ENCODE data around the gene OPCML. TPM values are rescaled to one million over a fixed set of nuclear protein-coding genes. Genes with fewer than 3 reads are reported as not detected.

Gene OPCML
- total RNA-seq, 1 donor from 2014 or later, result not detected

- DNase-seq (ENCODE audit: low spot score in 2 of 2), result no peak
- no peaks in the 10 kb centered on the region for H3K36me3 ChIP-seq
- H3K9me3 ChIP-seq, result no peaks in the 10 kb centered on the region
- no peak overlapping the region for H3K27ac ChIP-seq
- H3K4me1 ChIP-seq, result no peaks in the 10 kb centered on the region
- no peak overlapping the region for H3K4me3 ChIP-seq
- TF ChIP-seq, protein P1, sequence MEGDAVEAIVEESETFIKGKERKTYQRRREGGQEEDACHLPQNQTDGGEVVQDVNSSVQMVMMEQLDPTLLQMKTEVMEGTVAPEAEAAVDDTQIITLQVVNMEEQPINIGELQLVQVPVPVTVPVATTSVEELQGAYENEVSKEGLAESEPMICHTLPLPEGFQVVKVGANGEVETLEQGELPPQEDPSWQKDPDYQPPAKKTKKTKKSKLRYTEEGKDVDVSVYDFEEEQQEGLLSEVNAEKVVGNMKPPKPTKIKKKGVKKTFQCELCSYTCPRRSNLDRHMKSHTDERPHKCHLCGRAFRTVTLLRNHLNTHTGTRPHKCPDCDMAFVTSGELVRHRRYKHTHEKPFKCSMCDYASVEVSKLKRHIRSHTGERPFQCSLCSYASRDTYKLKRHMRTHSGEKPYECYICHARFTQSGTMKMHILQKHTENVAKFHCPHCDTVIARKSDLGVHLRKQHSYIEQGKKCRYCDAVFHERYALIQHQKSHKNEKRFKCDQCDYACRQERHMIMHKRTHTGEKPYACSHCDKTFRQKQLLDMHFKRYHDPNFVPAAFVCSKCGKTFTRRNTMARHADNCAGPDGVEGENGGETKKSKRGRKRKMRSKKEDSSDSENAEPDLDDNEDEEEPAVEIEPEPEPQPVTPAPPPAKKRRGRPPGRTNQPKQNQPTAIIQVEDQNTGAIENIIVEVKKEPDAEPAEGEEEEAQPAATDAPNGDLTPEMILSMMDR (IDR thresholded peaks at IDR 0.05), result no peak
- H3K27me3 ChIP-seq, result no peaks in the 10 kb centered on the region
- intact Hi-C loops (cut with DNase I), result no loop called here
Measured at GRCh38 chr11:132872211-132872610, 660.1 kb downstream of the OPCML start.

- no peaks in the 10 kb centered on the region for H3K4me1 ChIP-seq
- H3K4me3 ChIP-seq, result no peak overlapping the region
- H3K27me3 ChIP-seq, result no peaks in the 10 kb centered on the region
- TF ChIP-seq, protein P1 (IDR thresholded peaks at IDR 0.05), result no peak
- no peak for DNase-seq (ENCODE audit: low spot score in 2 of 2)
- H3K36me3 ChIP-seq, result no peaks in the 10 kb centered on the region
- intact Hi-C loops (cut with DNase I), result no loop called here
- no peaks in the 10 kb centered on the region for H3K9me3 ChIP-seq
- H3K27ac ChIP-seq, result no peak overlapping the region
Measured at GRCh38 chr11:132866783-132867545, 665.3 kb downstream of the OPCML start.

DNA sequence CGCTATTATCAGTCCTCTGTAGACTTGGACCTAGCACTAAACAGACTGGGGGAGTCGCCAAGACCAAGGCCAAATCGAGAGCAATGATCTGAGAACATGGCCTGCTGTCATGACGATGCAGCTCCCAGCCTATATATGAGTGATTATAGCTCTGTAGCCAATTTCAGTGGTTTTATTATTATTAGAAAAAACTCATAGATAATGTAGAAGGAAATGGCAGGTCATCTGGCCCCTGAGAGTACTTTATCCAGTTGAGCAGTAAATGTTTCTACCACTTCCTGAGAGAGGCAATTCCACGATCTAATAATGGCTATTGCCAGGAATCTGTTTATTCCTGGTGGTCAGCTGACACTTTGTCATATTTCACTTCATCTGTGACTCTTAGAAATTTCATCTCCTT, 666.7 kb downstream of the OPCML start:
- intact Hi-C loops (cut with DNase I), result no loop called here
- H3K36me3 ChIP-seq, result no peaks in the 10 kb centered on the region
- no peak overlapping the region for H3K4me3 ChIP-seq
- H3K27me3 ChIP-seq, result no peaks in the 10 kb centered on the region
- H3K9me3 ChIP-seq, result no peaks in the 10 kb centered on the region
- H3K27ac ChIP-seq, result no peak overlapping the region
- no peak for DNase-seq (ENCODE audit: low spot score in 2 of 2)
- H3K4me1 ChIP-seq, result no peaks in the 10 kb centered on the region
- TF ChIP-seq, protein P1 (IDR thresholded peaks at IDR 0.05), result no peak

- no peaks in the 10 kb centered on the region for H3K27me3 ChIP-seq
- TF ChIP-seq, protein P1 (IDR thresholded peaks at IDR 0.05), result no peak
- no peak overlapping the region for H3K27ac ChIP-seq
- DNase-seq (ENCODE audit: low spot score in 2 of 2), result no peak
- no peaks in the 10 kb centered on the region for H3K9me3 ChIP-seq
- intact Hi-C loops (cut with DNase I), result no loop called here
- H3K4me3 ChIP-seq, result no peak overlapping the region
- H3K36me3 ChIP-seq, result no peaks in the 10 kb centered on the region
- H3K4me1 ChIP-seq, result no peaks in the 10 kb centered on the region
Measured at GRCh38 chr11:132864811-132865576, 667.3 kb downstream of the OPCML start.

DNA sequence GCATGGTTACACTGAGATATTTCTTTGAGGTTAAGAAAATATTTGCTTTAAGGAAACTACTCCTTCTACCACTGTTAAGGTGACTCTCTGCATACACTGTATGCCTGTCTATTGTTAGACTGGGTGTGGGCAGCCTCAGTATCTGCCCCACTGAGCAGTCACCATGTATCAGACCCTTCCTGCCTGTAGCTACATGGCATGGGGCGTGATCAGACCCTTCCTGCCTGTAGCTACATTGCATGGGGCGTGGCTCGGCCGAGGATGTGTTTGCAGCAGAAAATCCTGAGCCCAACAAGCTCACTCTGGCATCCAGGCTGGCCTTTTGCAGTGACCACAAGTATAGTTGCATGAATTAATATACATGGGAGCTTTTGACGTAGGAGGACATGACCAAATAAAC, 669.4 kb downstream of the OPCML start:
- Histone ChIP-seq H3K27me3 (no peaks in the 10 kb centered on the region), H3K27ac (no peak overlapping the region), H3K36me3 (no peaks in the 10 kb centered on the region), H3K9me3 (no peaks in the 10 kb centered on the region), H3K4me3 (no peak overlapping the region), H3K4me1 (no peaks in the 10 kb centered on the region)
- intact Hi-C loops (cut with DNase I), result no loop called here
- no peak for DNase-seq (ENCODE audit: low spot score in 2 of 2)
- TF ChIP-seq, protein P1 (IDR thresholded peaks at IDR 0.05), result no peak
